K562 (cell line): ENCODE results near the gene SKIC2. TPM values are rescaled to one million over a fixed set of nuclear protein-coding genes. Genes with fewer than 3 reads are reported as not detected.

Source experiments
- BMI1 ChIP-seq: fragments of 150-350 bp; IDR thresholded peaks from 2 replicates; pipeline ENCODE4 v1.6.1; 2014; ENCODE audit warnings: low read length
- CBX8 ChIP-seq: fragments of 200-600 bp; sonication (generic); IDR thresholded peaks from 2 replicates; pipeline ENCODE4 v1.6.1; 2012; ENCODE audit warnings: borderline replicate concordance, mixed run types, low read depth, mild to moderate bottlenecking, moderate library complexity, mixed read lengths, low read length, control low read depth, inconsistent platforms; ENCODE audit not compliant: poor library complexity, severe bottlenecking; ENCODE audit errors: extremely low read depth
- CEBPZ ChIP-seq: fragments of 150-350 bp; IDR thresholded peaks from 2 replicates; pipeline ENCODE4 v1.6.1; 2014; ENCODE audit warnings: low read depth, mild to moderate bottlenecking, low read length, borderline replicate concordance
- HDAC1 ChIP-seq, 2 experiments: fragments of 450-650 bp; IDR thresholded peaks; 2 replicates each; pipeline ENCODE4 v1.6.1; 2016 to 2017; ENCODE audit warnings: inconsistent platforms in 1 of 2, mild to moderate bottlenecking in 1 of 2, moderate library complexity in 1 of 2
- MYBL2 ChIP-seq, 2 experiments: fragments of 450-650 bp in 1 of 2; sonication (generic) in 1 of 2; formaldehyde crosslinking in 1 of 2; IDR thresholded peaks; 2 replicates each; pipeline versions ENCODE4 v1.6.1 to v1.8.1; 2017 to 2022; ENCODE audit warnings: borderline replicate concordance in 1 of 2, inconsistent platforms in 1 of 2, low read depth in 1 of 2, mild to moderate bottlenecking in 1 of 2, missing genetic modification reagents in 1 of 2, moderate library complexity in 1 of 2
- NR1H2 ChIP-seq: sonication (generic); formaldehyde crosslinking; IDR thresholded peaks from 2 replicates; pipeline ENCODE4 v1.4.0; 2020; ENCODE audit warnings: mild to moderate bottlenecking, missing genetic modification reagents
- RBM14 ChIP-seq: fragments of 200-400 bp; formaldehyde crosslinking; IDR thresholded peaks from 2 replicates; pipeline ENCODE4 v1.6.1; 2018; ENCODE audit warnings: low read depth, mild to moderate bottlenecking, low read length, moderate library complexity, borderline replicate concordance; ENCODE audit not compliant: insufficient read depth
- RNF219 ChIP-seq: fragments of 250-450 bp; sonication (Bioruptor Pico); IDR thresholded peaks from 2 replicates; pipeline ENCODE4 v1.5.0; 2022; ENCODE audit warnings: mild to moderate bottlenecking
- SIN3A ChIP-seq, 2 experiments: fragments of 150-350 bp in 1 of 2; IDR thresholded peaks; 2 replicates each; pipeline ENCODE4 v1.6.1; 2011 to 2016; ENCODE audit warnings: borderline replicate concordance in 2 of 2, low read depth in 2 of 2, low read length in 2 of 2, mild to moderate bottlenecking in 2 of 2, moderate library complexity in 2 of 2; ENCODE audit not compliant: control insufficient read depth in 1 of 2
- SMARCC2 ChIP-seq: fragments of 450-650 bp; IDR thresholded peaks from 2 replicates; pipeline ENCODE4 v1.6.1; 2017; ENCODE audit warnings: antibody characterized with exemption, moderate library complexity, mild to moderate bottlenecking, low read depth
- SNRNP70 ChIP-seq: fragments of 200-400 bp; formaldehyde crosslinking; optimal IDR thresholded peaks from 2 replicates; pipeline ENCODE3; 2017; ENCODE audit warnings: low read depth, low read length
- STAT6 ChIP-seq: sonication (generic); formaldehyde crosslinking; IDR thresholded peaks from 2 replicates; pipeline ENCODE4 v1.8.1; 2023; ENCODE audit warnings: mild to moderate bottlenecking, missing genetic modification reagents
- ZFPM2 ChIP-seq: fragments of 250-450 bp; sonication (Bioruptor Pico); IDR thresholded peaks from 2 replicates; pipeline ENCODE4 v1.5.1; 2022; ENCODE audit warnings: mild to moderate bottlenecking
- ZNF224 ChIP-seq: sonication (generic); formaldehyde crosslinking; IDR thresholded peaks from 2 replicates; pipeline ENCODE4 v1.8.0; 2022; ENCODE audit warnings: mild to moderate bottlenecking, missing genetic modification reagents
- ZNF277 ChIP-seq: fragments of 250-450 bp; sonication (Bioruptor Pico); IDR thresholded peaks from 2 replicates; pipeline ENCODE4 v1.8.0; 2022; ENCODE audit warnings: inconsistent platforms, mild to moderate bottlenecking, moderate library complexity, borderline replicate concordance
- ZNF589 ChIP-seq: fragments of 200-800 bp; sonication (Bioruptor generic); IDR thresholded peaks from 2 replicates; pipeline ENCODE4 v1.6.1; 2016; ENCODE audit warnings: low read depth, missing genetic modification characterization, missing compliant biosample characterization
- polyA plus RNA-seq, 8 experiments: library from polyadenylated mRNA; depleted of rRNA in 4 of 8; stranded (reverse) in 5 of 8; unstranded in 3 of 8; fragments of >200 nt; fragmentation: Nextera tagmentation in 2 of 8; fragmentation: Illumina TruSeq in 1 of 8; extraction: Ambion mirVana in 2 of 8; extraction: Trizol in 1 of 8; gene quantifications; 2 replicates each; pipeline versions ENCODE4 v1.2.1 to v1.2.3, GENCODE V29; 2011 to 2014; ENCODE audit warnings: inconsistent platforms in 1 of 8, missing spikeins in 1 of 8
- total RNA-seq, 7 experiments: library from RNA; depleted of rRNA in 6 of 7; stranded (reverse); fragments of >200 nt in 6 of 7; fragmentation: Illumina TruSeq in 2 of 7; extraction: Trizol in 2 of 7; gene quantifications; 2 replicates each; pipeline versions ENCODE4 v1.2.1 to v1.2.3, GENCODE V29; 2011 to 2021; ENCODE audit warnings: low replicate concordance in 1 of 7

The SKIC2 gene
- total and polyA plus RNA-seq, 9 of the 15 experiments (the other 6 are each of a cell fraction or from before 2014, with no cell fraction given): 3.3 to 94.6 (median 38.8) TPM

GRCh38 chr6:31948753-31949413, 10.1 kb upstream of the SKIC2 start (continued):
- TF ChIP-seq CEBPZ (no peak), ZNF224 (CRISPR knock-in tag) (no peak), CBX8 (no peak), BMI1 (no peak), RBM14 (no peak), STAT6 (CRISPR knock-in tag) (no peak), ZNF277 (CRISPR knock-in tag) (no peak), NR1H2 (no peak), MYBL2 (IDR thresholded peaks at IDR 0.05; ENCODE audit: low read depth) (no peak), MYBL2 (CRISPR knock-in tag; IDR thresholded peaks at IDR 0.05; ENCODE audit: borderline replicate concordance) (no peak), RNF219 (CRISPR knock-in tag) (no peak), SNRNP70 (no peak), ZNF589 (peak; percentile 81; the same call in 1 of the 2 replicates), SIN3A (IDR thresholded peaks at IDR 0.05; ENCODE audit: borderline replicate concordance in 2 of 2, control insufficient read depth in 1 of 2, low read depth in 2 of 2, low read length in 2 of 2) (no peak), SMARCC2 (peak; percentile 61), HDAC1 (IDR thresholded peaks at IDR 0.05) (peak in 1 of 2 experiments; percentile 77; a peak in 2 of 4 replicates), ZFPM2 (CRISPR knock-in tag) (no peak)
